Prostate gland (tissue), 2 donors: ENCODE data around the gene PPP1R2.

Source experiments
- POLR2A ChIP-seq: fragments of 450-650 bp; IDR thresholded peaks from one replicate; pipeline ENCODE4 v1.6.1; 2016; ENCODE audit warnings: antibody characterized with exemption, mild to moderate bottlenecking
- POLR2AphosphoS5 ChIP-seq: sonication (generic); formaldehyde crosslinking; IDR thresholded peaks from one replicate; pipeline ENCODE4 v1.6.1; 2017; ENCODE audit warnings: antibody characterized with exemption
- TF ChIP-seq, protein P1 (sequence below), 4 experiments: fragments of 200-600 bp in 2 of 4; fragments of 450-650 bp in 2 of 4; sonication (generic) in 2 of 4; IDR thresholded peaks; 1 replicate in 3 of 4; 2 replicates in 1 of 4; pipeline ENCODE4 v1.5.1; 2016 to 2019; ENCODE audit warnings: antibody characterized with exemption in 4 of 4, mild to moderate bottlenecking in 2 of 4, moderate library complexity in 2 of 4

DNA sequence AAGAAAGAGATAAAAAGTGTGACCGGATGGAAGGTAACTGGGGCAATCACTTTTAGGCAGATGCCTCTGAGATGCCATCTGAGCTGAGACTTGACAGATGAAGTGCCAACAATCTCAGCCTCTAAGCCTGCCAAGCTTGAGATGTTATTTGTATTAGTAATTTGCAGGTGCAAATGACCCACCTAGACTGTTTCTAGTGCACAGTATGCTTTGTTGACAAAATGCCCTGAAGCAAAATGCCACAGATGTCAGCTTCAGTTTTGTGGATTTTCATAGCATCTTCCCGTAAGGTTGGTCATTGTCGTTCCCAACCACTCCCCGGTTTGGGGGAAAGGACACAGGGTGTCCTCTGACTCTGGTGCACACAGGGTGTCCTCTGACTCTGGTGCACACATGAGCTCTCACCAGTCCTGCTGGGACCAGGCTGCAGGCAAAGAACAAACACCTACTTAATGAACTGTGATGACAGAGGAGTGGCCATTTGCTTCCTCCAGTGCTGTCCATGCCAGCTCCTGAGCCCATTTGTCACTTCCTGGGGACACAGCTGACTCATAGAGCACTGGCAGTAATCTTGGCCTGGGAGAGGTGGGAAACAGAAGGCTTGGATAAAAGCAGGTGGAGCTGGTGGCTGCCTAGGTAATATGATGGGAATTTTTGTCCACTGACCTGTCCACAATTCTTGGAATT is 16.7 kb upstream of the PPP1R2 start:
- TF ChIP-seq, protein P1, sequence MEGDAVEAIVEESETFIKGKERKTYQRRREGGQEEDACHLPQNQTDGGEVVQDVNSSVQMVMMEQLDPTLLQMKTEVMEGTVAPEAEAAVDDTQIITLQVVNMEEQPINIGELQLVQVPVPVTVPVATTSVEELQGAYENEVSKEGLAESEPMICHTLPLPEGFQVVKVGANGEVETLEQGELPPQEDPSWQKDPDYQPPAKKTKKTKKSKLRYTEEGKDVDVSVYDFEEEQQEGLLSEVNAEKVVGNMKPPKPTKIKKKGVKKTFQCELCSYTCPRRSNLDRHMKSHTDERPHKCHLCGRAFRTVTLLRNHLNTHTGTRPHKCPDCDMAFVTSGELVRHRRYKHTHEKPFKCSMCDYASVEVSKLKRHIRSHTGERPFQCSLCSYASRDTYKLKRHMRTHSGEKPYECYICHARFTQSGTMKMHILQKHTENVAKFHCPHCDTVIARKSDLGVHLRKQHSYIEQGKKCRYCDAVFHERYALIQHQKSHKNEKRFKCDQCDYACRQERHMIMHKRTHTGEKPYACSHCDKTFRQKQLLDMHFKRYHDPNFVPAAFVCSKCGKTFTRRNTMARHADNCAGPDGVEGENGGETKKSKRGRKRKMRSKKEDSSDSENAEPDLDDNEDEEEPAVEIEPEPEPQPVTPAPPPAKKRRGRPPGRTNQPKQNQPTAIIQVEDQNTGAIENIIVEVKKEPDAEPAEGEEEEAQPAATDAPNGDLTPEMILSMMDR (IDR thresholded peaks at IDR 0.05) = no peak
- TF ChIP-seq POLR2A (no peak), POLR2AphosphoS5 (no peak)
